Activated CD4-positive, alpha-beta memory T cell treated with anti-CD3 and anti-CD28 coated beads, Interleukin-2, amount 10 ng/mL, durations not matched to agents 7 days and 5 days (primary cell): ENCODE results near the gene ACBD7. TPM values are rescaled to one million over a fixed set of nuclear protein-coding genes. Genes with fewer than 3 reads are reported as not detected.

Experiments
- CTCF ChIA-PET: fragments of 350-600 bp; sonication (Branson Sonifier 250); formaldehyde crosslinking; loops from one replicate; lab custom pipeline; 2021; ENCODE audit warnings: antibody characterized with exemption, inconsistent platforms; lab: Charles Lee
- POLR2A ChIA-PET: fragments of 350-600 bp; sonication (Branson Sonifier 250); formaldehyde crosslinking; loops from one replicate; lab custom pipeline; 2021; ENCODE audit warnings: antibody characterized with exemption; lab: Charles Lee
- DNase-seq: peaks from one replicate; pipeline ENCODE4 v3.0.0-alpha.2; 2020
- H3K27ac Mint-ChIP-seq: one replicate; pipeline ENCODE4 v1.8.0; 2021; ENCODE audit warnings: mild to moderate bottlenecking, mixed read lengths
- H3K27me3 Mint-ChIP-seq: one replicate; pipeline ENCODE4 v1.8.0; 2021; ENCODE audit warnings: mixed read lengths
- H3K36me3 Mint-ChIP-seq: one replicate; pipeline ENCODE4 v1.8.0; 2021; ENCODE audit warnings: low read depth, mixed read lengths
- H3K4me1 Mint-ChIP-seq: one replicate; pipeline ENCODE4 v1.8.0; 2021; ENCODE audit warnings: mixed read lengths
- H3K4me3 Mint-ChIP-seq: one replicate; pipeline ENCODE4 v1.8.0; 2021; ENCODE audit warnings: mild to moderate bottlenecking, mixed read lengths
- H3K9me3 Mint-ChIP-seq: one replicate; pipeline ENCODE4 v1.8.0; 2021; ENCODE audit warnings: mixed read lengths
- total RNA-seq, 2 experiments: library from RNA; stranded (reverse); gene quantifications; one replicate each; pipeline ENCODE4 v1.2.3, GENCODE V29; 2021

Gene ACBD7
- total RNA-seq, 2 experiments from 2014 or later, result 2.1 to 2.6 TPM

- Mint-ChIP-seq H3K27me3 (no peaks in the 10 kb centered on the region), H3K4me1 (peaks cover 33% of the 10 kb centered on the region), H3K4me3 (peak within 1 kb of the TSS; percentile 3), H3K27ac (peak within 1 kb of the TSS; percentile 65), H3K36me3 (peaks cover 3% of the 10 kb centered on the region), H3K9me3 (peaks cover 4% of the 10 kb centered on the region)
- CTCF ChIA-PET, result no interaction called here
- POLR2A ChIA-PET, result no interaction called here
- DNase-seq, result no peak
Measured at GRCh38 chr10:15043674-15044073, 44.9 kb downstream of the ACBD7 start, which contains the start of gene OLAH. Gene OLAH, plus strand, starts transcription at chr10:15043943. Its CDS starts 3,346 bp downstream, at chr10:15047289.

- no peak for DNase-seq
- Mint-ChIP-seq H3K36me3 (no peaks in the 10 kb centered on the region), H3K27ac (no peak overlapping the region), H3K9me3 (peaks cover 2% of the 10 kb centered on the region), H3K4me3 (no peak overlapping the region), H3K27me3 (no peaks in the 10 kb centered on the region), H3K4me1 (peaks cover 12% of the 10 kb centered on the region)
- ChIA-PET CTCF (no interaction called here), POLR2A (no interaction called here)
Measured at GRCh38 chr10:15038416-15038815, 50.2 kb downstream of the ACBD7 start.

- no peak for DNase-seq
- Mint-ChIP-seq H3K4me1 (peaks cover 10% of the 10 kb centered on the region), H3K4me3 (no peak overlapping the region), H3K27ac (no peak overlapping the region), H3K36me3 (no peaks in the 10 kb centered on the region), H3K27me3 (no peaks in the 10 kb centered on the region), H3K9me3 (no peaks in the 10 kb centered on the region)
- POLR2A ChIA-PET, result no interaction called here
- CTCF ChIA-PET, result no interaction called here
Measured at GRCh38 chr10:15037691-15038090, 50.9 kb downstream of the ACBD7 start.

GRCh38 chr10:15035385-15036301 lies 52.9 kb downstream of the ACBD7 start:
- no peaks in the 10 kb centered on the region for H3K27me3 Mint-ChIP-seq
- H3K9me3 Mint-ChIP-seq, result no peaks in the 10 kb centered on the region
- H3K4me3 Mint-ChIP-seq, result no peak overlapping the region
- peaks cover 7% of the 10 kb centered on the region for H3K4me1 Mint-ChIP-seq
- POLR2A ChIA-PET, result no interaction called here
- H3K27ac Mint-ChIP-seq, result no peak overlapping the region
- no peaks in the 10 kb centered on the region for H3K36me3 Mint-ChIP-seq
- CTCF ChIA-PET, result no interaction called here
- no peak for DNase-seq

GRCh38 chr10:15027741-15028140 lies 60.8 kb downstream of the ACBD7 start:
- no peak overlapping the region for H3K27ac Mint-ChIP-seq
- no peaks in the 10 kb centered on the region for H3K36me3 Mint-ChIP-seq
- no peaks in the 10 kb centered on the region for H3K9me3 Mint-ChIP-seq
- H3K27me3 Mint-ChIP-seq, result peaks cover 1% of the 10 kb centered on the region
- no peak for DNase-seq
- ChIA-PET CTCF (no interaction called here), POLR2A (no interaction called here)
- H3K4me1 Mint-ChIP-seq, result peaks cover 8% of the 10 kb centered on the region
- no peak overlapping the region for H3K4me3 Mint-ChIP-seq

Other genes with a start within 250 kb of the ACBD7 start
- 10 to 100 TPM; 24.5 to 25.2 TPM for gene SUV39H2, start 209.9 kb downstream of the ACBD7 start, total RNA-seq
- gene DCLRE1C, start 134.7 kb downstream of the ACBD7 start, total RNA-seq, result 10 to 100 TPM; 36.8 to 40.4 TPM
- 1 to 10 TPM in 1 of 2 experiments, under 1 TPM in 1; 0.75 to 1.3 TPM for gene MEIG1, start 129.4 kb downstream of the ACBD7 start, total RNA-seq
- 1 to 10 TPM; 4.0 to 4.2 TPM for gene OLAH, start 44.8 kb downstream of the ACBD7 start, total RNA-seq
- gene RPP38, start 8.6 kb upstream of the ACBD7 start, total RNA-seq, result 10 to 100 TPM; 14.9 to 16.8 TPM
- gene NMT2, start 79.9 kb upstream of the ACBD7 start, total RNA-seq, result 10 to 100 TPM; 45.1 to 45.5 TPM